Measurements from ENCODE around the gene CDH6. TPM values are rescaled to one million over a fixed set of nuclear protein-coding genes. Genes with fewer than 3 reads are reported as not detected.

The CDH6 gene
- total and polyA plus RNA-seq, 2 donors: 3.9 to 18.9 TPM

- no peak for DNase-seq (ENCODE audit: extremely low spot score)
- Histone ChIP-seq H3K4me1 (ENCODE audit: insufficient read depth) (no peaks in the 10 kb centered on the region), H3K36me3 (ENCODE audit: insufficient read depth) (no peaks in the 10 kb centered on the region), H3K4me3 (ENCODE audit: low read depth, low read length) (no peak overlapping the region), H3K27ac (ENCODE audit: low read depth) (no peak overlapping the region)
- WGBS: 85% methylated on average over 7 of the region's 7 CpGs
Measured at GRCh38 chr5:31185951-31186350, 7.5 kb upstream of the CDH6 start.

DNA sequence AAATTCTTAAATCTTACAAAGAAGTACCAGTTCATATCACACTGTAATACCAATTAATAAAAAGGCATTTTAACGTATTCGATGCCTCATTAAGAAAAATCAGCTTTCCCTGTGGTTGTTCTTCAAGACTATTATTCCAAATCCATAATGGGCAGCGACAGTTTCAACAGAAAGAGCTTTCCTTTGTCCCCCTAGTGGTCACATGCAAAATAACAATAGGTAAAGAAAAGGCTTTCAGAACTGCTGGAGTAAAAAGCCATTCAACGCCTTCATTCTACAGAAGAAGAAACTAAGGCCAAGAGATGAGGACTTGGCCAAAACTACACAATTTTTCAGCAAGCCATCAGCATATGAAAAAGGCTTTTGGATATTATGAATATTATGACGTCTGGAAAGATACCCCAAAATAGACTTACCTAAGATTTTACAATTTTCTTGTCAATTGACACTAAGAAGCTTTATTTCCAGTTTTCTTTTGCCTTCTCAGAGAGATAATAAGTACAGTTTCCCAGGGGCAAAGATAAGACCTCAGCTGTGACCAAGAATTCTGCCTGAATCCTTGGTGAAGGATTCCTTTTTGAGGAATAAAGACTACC is 6.7 kb upstream of the CDH6 start:
- H3K4me3 ChIP-seq (ENCODE audit: low read depth, low read length): no peak overlapping the region
- 28% methylated on average over 5 of the region's 5 CpGs for WGBS
- no peak for DNase-seq (ENCODE audit: extremely low spot score)
- no peaks in the 10 kb centered on the region for H3K36me3 ChIP-seq (ENCODE audit: insufficient read depth)
- H3K4me1 ChIP-seq (ENCODE audit: insufficient read depth): no peaks in the 10 kb centered on the region
- no peak overlapping the region for H3K27ac ChIP-seq (ENCODE audit: low read depth)

DNA sequence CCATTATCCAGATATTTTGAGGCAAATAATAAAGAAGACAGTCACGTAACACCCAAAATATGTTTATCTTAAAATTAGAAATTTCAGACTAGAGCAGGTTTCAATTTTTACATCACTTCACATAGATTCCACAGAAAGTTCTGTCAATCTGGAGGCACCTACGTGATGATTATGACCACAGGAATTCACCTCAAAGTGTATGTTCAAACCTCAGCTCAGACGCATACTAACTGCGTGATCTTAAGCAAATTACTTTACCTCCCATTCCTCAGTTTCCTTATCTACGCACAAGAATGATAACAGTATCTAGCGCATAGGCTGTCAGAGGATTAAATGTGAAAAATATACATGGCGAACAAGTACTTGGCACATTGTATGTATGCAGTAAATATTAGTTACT is 5.9 kb upstream of the CDH6 start:
- Histone ChIP-seq H3K27ac (ENCODE audit: low read depth) (no peak overlapping the region), H3K36me3 (ENCODE audit: insufficient read depth) (no peaks in the 10 kb centered on the region), H3K4me3 (ENCODE audit: low read depth, low read length) (no peak overlapping the region), H3K4me1 (ENCODE audit: insufficient read depth) (no peaks in the 10 kb centered on the region)
- WGBS: 76% methylated on average over 7 of the region's 7 CpGs
- no peak for DNase-seq (ENCODE audit: extremely low spot score)

- Histone ChIP-seq H3K36me3 (ENCODE audit: insufficient read depth) (no peaks in the 10 kb centered on the region), H3K4me1 (ENCODE audit: insufficient read depth) (no peaks in the 10 kb centered on the region), H3K27ac (ENCODE audit: low read depth) (no peak overlapping the region), H3K4me3 (ENCODE audit: low read depth, low read length) (no peak overlapping the region)
- DNase-seq (ENCODE audit: extremely low spot score): no peak
- 93% methylated on average over 1 of the region's 1 CpG for WGBS
Measured at GRCh38 chr5:31192442-31192841, 1.0 kb upstream of the CDH6 start.

- WGBS: 58% methylated on average over 10 of the region's 10 CpGs
- Histone ChIP-seq H3K36me3 (ENCODE audit: insufficient read depth) (no peaks in the 10 kb centered on the region), H3K4me1 (ENCODE audit: insufficient read depth) (no peaks in the 10 kb centered on the region), H3K4me3 (ENCODE audit: low read depth, low read length) (peak overlapping the region; percentile 51), H3K27ac (ENCODE audit: low read depth) (no peak overlapping the region)
- no peak for DNase-seq (ENCODE audit: extremely low spot score)
Measured at GRCh38 chr5:31193116-31193515, 370 bp upstream of the CDH6 start.

DNA sequence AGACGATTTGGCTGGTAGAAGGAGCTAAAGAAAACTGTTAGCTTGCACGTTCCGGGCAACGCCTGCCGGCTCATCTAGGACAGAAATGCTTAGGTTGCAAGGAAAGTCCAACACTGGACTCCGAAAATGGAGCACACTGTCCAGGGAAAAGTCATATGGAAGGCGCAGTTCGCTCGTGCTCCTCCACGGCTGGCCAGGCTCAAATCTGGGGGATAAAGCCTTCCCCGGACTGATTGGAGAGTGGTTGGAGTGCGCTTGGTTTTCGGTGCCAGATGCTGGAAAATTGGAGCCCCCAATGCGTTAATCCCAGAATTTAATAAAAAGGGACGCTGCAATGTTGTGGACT is 955 bp downstream of the CDH6 start:
- 2% methylated on average over 15 of the region's 15 CpGs for WGBS
- Histone ChIP-seq H3K4me3 (ENCODE audit: low read depth, low read length) (peak overlapping the region; percentile 51), H3K27ac (ENCODE audit: low read depth) (no peak overlapping the region), H3K4me1 (ENCODE audit: insufficient read depth) (no peaks in the 10 kb centered on the region), H3K36me3 (ENCODE audit: insufficient read depth) (no peaks in the 10 kb centered on the region)
- DNase-seq (ENCODE audit: extremely low spot score): no peak

GRCh38 chr5:31194892-31195555 is 1.5 kb downstream of the CDH6 start:
- no peak overlapping the region for H3K27ac ChIP-seq (ENCODE audit: low read depth)

GRCh38 chr5:31196309-31196708 is 2.8 kb downstream of the CDH6 start:
- no peaks in the 10 kb centered on the region for H3K36me3 ChIP-seq (ENCODE audit: insufficient read depth)
- H3K4me1 ChIP-seq (ENCODE audit: insufficient read depth): no peaks in the 10 kb centered on the region
- no peak overlapping the region for H3K27ac ChIP-seq (ENCODE audit: low read depth)
- H3K4me3 ChIP-seq (ENCODE audit: low read depth, low read length): no peak overlapping the region
- no peak for DNase-seq (ENCODE audit: extremely low spot score)
- WGBS: 41% methylated on average over 2 of the region's 2 CpGs

More at GRCh38 chr5:31194892-31195555, 1.5 kb downstream of the CDH6 start:
- no peaks in the 10 kb centered on the region for H3K4me1 ChIP-seq (ENCODE audit: insufficient read depth)
- H3K36me3 ChIP-seq (ENCODE audit: insufficient read depth): no peaks in the 10 kb centered on the region
- peak overlapping the region; percentile 51 for H3K4me3 ChIP-seq (ENCODE audit: low read depth, low read length)
- WGBS: 31% methylated on average over 5 of the region's 5 CpGs
- DNase-seq (ENCODE audit: extremely low spot score): no peak

- H3K27ac ChIP-seq (ENCODE audit: low read depth): no peak overlapping the region
- no peaks in the 10 kb centered on the region for H3K4me1 ChIP-seq (ENCODE audit: insufficient read depth)
- DNase-seq (ENCODE audit: extremely low spot score): no peak
- no peak overlapping the region for H3K4me3 ChIP-seq (ENCODE audit: low read depth, low read length)
- WGBS: 11% methylated on average over 1 of the region's 1 CpG
- H3K36me3 ChIP-seq (ENCODE audit: insufficient read depth): no peaks in the 10 kb centered on the region
Measured at GRCh38 chr5:31197183-31197582, 3.7 kb downstream of the CDH6 start.

DNA sequence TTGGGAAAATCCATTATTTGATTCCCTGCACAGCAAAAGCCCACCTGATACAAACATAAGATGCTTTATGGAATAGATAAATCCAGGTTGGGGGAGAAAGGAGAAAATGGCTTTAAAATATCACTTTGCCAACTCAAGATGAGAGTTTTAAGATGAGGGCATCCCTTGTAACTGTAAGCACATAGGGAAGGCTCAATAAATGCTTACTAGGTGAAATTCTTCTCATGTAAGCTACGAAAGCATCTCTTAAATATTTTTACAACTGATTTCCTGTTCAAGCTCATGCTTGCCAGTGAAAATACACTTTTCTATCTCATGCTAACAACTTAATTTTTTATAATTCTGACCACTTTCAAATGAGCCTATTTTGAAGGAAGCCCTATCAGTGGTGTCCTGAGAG is 11.5 kb downstream of the CDH6 start:
- 51% methylated on average over 1 of the region's 1 CpG for WGBS
- Histone ChIP-seq H3K27ac (ENCODE audit: low read depth) (no peak overlapping the region), H3K4me3 (ENCODE audit: low read depth, low read length) (no peak overlapping the region), H3K36me3 (ENCODE audit: insufficient read depth) (no peaks in the 10 kb centered on the region), H3K4me1 (ENCODE audit: insufficient read depth) (no peaks in the 10 kb centered on the region)
- DNase-seq (ENCODE audit: extremely low spot score): no peak

DNA sequence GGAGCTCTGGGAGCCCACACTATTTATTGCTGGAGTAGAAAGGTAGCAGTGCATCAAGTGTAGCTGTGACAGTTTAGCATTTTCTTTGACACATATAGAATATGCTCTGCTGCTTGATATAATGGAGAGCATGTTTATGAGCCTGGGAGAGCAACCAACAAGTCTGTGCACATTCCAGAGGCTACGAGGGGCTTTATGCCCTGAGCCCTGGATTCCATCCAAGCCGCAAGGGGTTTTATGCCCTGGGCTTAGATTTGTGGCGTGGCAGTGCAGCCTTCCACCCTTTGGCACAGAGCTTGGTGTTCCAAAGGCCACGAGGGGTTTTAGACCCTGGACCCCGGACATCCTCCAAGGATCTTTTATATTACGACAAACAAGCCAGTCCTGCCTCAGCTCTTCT is 14.6 kb downstream of the CDH6 start:
- no peaks in the 10 kb centered on the region for H3K36me3 ChIP-seq (ENCODE audit: insufficient read depth)
- no peak overlapping the region for H3K4me3 ChIP-seq (ENCODE audit: low read depth, low read length)
- no peaks in the 10 kb centered on the region for H3K4me1 ChIP-seq (ENCODE audit: insufficient read depth)
- 80% methylated on average over 6 of the region's 6 CpGs for WGBS
- DNase-seq (ENCODE audit: extremely low spot score): no peak
- H3K27ac ChIP-seq (ENCODE audit: low read depth): no peak overlapping the region

DNA sequence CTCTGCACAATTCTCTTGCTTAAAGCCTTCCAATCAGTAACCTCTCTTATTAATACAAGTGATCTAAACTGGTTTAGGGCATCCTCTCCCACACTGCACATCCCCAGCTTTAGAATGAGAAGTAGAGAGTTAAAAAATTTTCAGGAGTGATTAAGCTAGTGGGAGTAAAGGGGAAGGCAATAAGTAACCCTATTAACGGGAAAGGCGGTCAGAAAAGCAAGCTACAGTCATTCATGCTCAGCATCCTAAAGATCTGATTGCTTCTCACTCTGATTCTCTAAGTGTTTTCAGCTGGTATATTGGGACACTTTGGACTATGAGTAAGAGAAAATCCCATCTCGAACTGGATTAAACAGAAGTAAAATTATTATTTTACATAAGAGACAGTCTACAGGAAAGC is 15.8 kb downstream of the CDH6 start:
- no peak for DNase-seq (ENCODE audit: extremely low spot score)
- Histone ChIP-seq H3K36me3 (ENCODE audit: insufficient read depth) (no peaks in the 10 kb centered on the region), H3K4me1 (ENCODE audit: insufficient read depth) (no peaks in the 10 kb centered on the region), H3K4me3 (ENCODE audit: low read depth, low read length) (no peak overlapping the region), H3K27ac (ENCODE audit: low read depth) (no peak overlapping the region)
- whole genome bisulfite sequencing: 69% methylated on average over 3 of the region's 3 CpGs

- DNase-seq (ENCODE audit: extremely low spot score): no peak
- Histone ChIP-seq H3K4me1 (ENCODE audit: insufficient read depth) (no peaks in the 10 kb centered on the region), H3K27ac (ENCODE audit: low read depth) (no peak overlapping the region), H3K4me3 (ENCODE audit: low read depth, low read length) (no peak overlapping the region), H3K36me3 (ENCODE audit: insufficient read depth) (no peaks in the 10 kb centered on the region)
Measured at GRCh38 chr5:31211098-31211497, 17.6 kb downstream of the CDH6 start.

GRCh38 chr5:31213257-31213656 is 19.8 kb downstream of the CDH6 start:
- H3K4me1 ChIP-seq (ENCODE audit: insufficient read depth): no peaks in the 10 kb centered on the region
- H3K36me3 ChIP-seq (ENCODE audit: insufficient read depth): no peaks in the 10 kb centered on the region
- 65% methylated on average over 4 of the region's 4 CpGs for WGBS
- H3K27ac ChIP-seq (ENCODE audit: low read depth): no peak overlapping the region
- no peak for DNase-seq (ENCODE audit: extremely low spot score)
- H3K4me3 ChIP-seq (ENCODE audit: low read depth, low read length): no peak overlapping the region

- WGBS: 50% methylated on average over 6 of the region's 6 CpGs
- Histone ChIP-seq H3K4me1 (ENCODE audit: insufficient read depth) (no peaks in the 10 kb centered on the region), H3K36me3 (ENCODE audit: insufficient read depth) (no peaks in the 10 kb centered on the region), H3K4me3 (ENCODE audit: low read depth, low read length) (no peak overlapping the region), H3K27ac (ENCODE audit: low read depth) (no peak overlapping the region)
- DNase-seq (ENCODE audit: extremely low spot score): no peak
Measured at GRCh38 chr5:31213705-31214121, 20.2 kb downstream of the CDH6 start.

All from urinary bladder (tissue), 4 donors.